Peyer's patch (tissue), 4 donors: ENCODE measurements around the gene ABHD6.

Experiments used
- POLR2A ChIP-seq, 2 donors: fragments of 450-650 bp; IDR thresholded peaks; one replicate each; pipeline ENCODE4 v1.5.1; 2017; ENCODE audit warnings: antibody characterized with exemption in 2 of 2, mild to moderate bottlenecking in 2 of 2, moderate library complexity in 2 of 2
- TF ChIP-seq, protein P1 (sequence below), 6 experiments: fragments of 450-650 bp in 4 of 6; fragments of 200-600 bp in 2 of 6; sonication (generic) in 1 of 6; IDR thresholded peaks; one replicate each; pipeline ENCODE4 v1.5.1; 2017 to 2019; ENCODE audit warnings: antibody characterized with exemption in 6 of 6, mild to moderate bottlenecking in 3 of 6, moderate library complexity in 1 of 6

DNA sequence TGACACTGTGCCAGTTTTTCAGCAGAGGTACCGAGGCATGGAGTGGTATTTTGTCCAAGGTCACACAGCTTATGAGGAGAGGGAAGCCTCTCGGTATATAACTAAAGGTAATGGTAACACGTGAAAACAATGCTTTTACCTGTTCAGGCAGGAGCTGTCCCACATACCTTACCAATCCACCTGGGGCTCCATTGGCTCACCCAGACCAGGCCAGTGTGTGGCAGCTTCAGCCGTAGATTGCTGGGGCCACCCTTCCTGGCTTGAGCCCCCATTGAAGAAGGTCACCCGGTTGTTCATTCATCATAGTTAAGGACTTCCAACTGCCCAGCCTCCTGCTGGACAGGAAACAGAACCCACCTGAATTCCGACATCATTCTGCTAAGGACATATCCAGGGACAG, 59.3 kb downstream of the ABHD6 start:
- TF ChIP-seq, protein P1, sequence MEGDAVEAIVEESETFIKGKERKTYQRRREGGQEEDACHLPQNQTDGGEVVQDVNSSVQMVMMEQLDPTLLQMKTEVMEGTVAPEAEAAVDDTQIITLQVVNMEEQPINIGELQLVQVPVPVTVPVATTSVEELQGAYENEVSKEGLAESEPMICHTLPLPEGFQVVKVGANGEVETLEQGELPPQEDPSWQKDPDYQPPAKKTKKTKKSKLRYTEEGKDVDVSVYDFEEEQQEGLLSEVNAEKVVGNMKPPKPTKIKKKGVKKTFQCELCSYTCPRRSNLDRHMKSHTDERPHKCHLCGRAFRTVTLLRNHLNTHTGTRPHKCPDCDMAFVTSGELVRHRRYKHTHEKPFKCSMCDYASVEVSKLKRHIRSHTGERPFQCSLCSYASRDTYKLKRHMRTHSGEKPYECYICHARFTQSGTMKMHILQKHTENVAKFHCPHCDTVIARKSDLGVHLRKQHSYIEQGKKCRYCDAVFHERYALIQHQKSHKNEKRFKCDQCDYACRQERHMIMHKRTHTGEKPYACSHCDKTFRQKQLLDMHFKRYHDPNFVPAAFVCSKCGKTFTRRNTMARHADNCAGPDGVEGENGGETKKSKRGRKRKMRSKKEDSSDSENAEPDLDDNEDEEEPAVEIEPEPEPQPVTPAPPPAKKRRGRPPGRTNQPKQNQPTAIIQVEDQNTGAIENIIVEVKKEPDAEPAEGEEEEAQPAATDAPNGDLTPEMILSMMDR (IDR thresholded peaks at IDR 0.05), result no peak
- no peak for TF ChIP-seq POLR2A (IDR thresholded peaks at IDR 0.05)
